EL (cell line): Measurements from ENCODE around the gene EPHA3.

Experiments
- DNase-seq: peaks from one replicate; pipeline ENCODE4 v3.0.0-alpha.2; 2016

Gene EPHA3

DNA sequence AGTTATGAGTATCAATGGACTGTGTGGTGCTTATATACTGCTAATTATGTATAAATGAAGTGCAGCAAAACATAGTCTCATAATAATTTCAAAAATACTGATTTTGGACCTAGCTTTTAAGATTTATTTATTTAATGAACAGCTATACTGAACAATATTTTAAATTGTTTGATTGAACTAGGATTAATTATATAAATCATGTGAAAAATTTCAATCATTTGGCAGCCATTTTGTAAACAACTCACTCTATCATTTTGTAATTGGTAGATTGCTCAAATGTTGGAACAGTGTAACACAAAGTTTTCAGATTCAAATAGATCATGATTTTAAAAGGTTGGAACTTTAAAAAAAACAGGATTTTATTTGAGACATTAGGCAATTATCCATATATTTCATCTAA lies 47.0 kb downstream of the EPHA3 start:
- DNase-seq = no peak

GRCh38 chr3:89155811-89156210 lies 48.4 kb downstream of the EPHA3 start:
- DNase-seq = no peak

- DNase-seq = no peak
These were observed 50.2 kb downstream of the EPHA3 start for GRCh38 chr3:89157575-89157974.

GRCh38 chr3:89159605-89160004 lies 52.2 kb downstream of the EPHA3 start:
- DNase-seq = no peak

DNA sequence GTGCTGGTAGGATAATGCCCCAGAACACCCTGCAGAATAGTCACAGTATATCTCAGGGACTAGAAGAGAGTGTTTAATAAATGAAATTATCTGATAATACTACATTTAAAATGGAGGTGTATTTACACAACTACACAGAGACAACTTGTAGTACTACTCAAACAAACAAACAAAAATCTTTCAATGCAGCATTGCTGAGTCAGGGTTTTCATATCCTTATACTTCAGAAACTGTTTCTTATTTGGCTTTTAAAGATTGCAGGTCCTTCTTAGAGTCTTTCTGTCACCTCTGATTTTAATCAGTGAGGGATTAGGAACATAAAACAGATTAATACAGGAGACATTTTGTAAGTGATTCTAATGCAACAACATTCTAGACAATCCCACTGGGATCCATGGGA lies 57.4 kb downstream of the EPHA3 start:
- no peak for DNase-seq

GRCh38 chr3:89165636-89166263 lies 58.3 kb downstream of the EPHA3 start:
- no peak for DNase-seq

DNA sequence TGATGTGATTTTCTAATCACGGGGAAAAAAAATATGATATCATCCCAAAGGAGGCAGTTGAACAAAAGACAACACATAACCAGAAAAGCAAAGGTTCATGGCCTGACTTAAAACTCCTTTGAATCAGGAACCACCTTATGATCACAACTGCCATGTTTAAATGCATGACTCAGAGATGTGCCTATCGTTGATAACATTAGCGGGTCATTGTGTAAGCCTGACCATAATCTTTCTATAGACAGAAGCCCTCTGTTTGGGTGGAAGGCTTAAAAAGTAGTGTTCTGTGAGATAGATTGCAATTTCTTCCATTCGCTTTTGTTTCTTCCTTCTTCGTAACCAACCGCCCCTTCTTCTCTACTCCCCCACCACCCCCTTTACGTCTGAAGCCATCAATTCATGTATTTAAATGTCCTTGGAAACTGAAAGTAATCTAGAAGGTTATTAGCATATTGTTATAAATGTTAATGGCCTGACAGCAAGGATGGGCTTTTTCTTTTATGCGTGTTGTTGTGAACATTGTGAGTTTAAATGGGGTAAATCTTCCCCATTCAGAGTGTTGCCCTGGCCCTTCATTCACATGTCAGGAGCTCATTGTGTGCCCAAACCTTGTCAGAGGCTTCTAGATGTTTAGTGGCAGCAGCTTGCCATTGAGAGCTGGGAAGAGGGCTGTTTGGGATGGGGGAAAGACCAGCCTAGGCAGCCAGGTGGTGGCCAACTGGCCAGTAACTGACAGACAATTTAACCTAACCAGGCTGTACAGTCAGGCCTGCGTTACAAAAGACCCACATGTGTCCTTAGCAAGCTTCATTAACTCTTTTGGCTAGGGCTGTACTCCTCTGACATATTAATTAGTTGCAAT lies 64.5 kb downstream of the EPHA3 start:
- DNase-seq = no peak

- no peak for DNase-seq
These were observed 66.1 kb downstream of the EPHA3 start for GRCh38 chr3:89173546-89173945.

GRCh38 chr3:89179355-89180001 lies 72.1 kb downstream of the EPHA3 start:
- no peak for DNase-seq

DNA sequence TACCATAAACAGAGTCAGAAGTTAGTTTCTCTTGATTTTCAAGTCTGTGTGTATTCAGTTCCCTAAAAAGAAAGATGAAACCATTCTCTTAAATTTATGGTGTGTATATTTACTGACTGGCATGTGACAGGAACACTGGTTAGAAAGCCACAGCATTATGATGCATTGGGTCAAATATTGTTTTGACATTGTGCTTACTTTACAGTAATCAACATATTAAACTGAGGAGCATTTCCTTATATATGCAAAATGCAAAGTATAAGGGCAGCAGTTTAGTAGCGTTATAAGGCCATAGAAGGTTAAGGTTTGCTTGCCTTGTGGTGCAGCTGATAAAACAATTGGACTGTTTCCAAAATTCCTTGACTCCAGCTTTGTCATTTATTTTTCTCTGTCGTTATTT lies 72.9 kb downstream of the EPHA3 start:
- DNase-seq = no peak

GRCh38 chr3:89182056-89182455 lies 74.6 kb downstream of the EPHA3 start:
- no peak for DNase-seq

DNA sequence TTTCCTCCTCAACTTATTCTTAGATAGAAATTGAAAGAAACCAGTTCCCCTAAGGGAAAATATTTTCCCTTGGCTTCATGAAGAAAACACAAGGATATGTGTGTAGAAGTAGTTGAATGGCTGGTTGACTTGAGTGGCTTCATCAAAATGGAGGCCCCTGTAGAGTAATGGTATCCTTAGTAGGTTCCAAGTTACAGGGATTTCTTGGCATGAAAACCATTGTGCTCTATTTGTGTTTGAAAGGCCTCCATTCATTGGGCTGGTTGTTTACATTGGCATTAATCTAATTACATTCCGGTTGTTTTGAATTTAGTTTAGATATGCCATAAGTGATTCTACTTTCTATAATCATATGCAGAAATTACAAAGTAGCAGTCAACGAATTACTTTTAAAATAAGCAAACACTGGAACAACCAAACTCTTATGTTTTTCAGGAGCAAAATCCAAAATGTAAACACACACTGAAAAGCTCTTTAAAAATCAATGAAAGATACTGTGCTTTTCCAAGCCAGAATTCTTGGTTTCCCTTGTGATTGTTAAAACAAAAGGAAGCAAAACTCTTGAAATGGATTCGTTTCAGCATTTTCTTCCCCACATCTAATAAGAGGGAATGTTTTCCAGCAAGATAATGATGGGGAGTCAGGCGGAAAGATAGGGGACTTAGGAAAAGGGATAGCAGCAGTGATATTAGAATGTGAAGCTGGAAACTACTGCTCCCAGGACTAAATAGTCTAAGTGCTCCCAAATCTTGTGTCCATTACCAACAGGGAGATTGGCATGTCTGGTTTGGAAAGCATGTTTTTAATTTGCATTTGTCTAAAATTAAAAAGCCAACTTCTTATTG lies 77.0 kb downstream of the EPHA3 start:
- no peak for DNase-seq

GRCh38 chr3:89186456-89186855 lies 79.0 kb downstream of the EPHA3 start:
- no peak for DNase-seq

GRCh38 chr3:89198591-89198990 lies 91.2 kb downstream of the EPHA3 start:
- DNase-seq = no peak

DNA sequence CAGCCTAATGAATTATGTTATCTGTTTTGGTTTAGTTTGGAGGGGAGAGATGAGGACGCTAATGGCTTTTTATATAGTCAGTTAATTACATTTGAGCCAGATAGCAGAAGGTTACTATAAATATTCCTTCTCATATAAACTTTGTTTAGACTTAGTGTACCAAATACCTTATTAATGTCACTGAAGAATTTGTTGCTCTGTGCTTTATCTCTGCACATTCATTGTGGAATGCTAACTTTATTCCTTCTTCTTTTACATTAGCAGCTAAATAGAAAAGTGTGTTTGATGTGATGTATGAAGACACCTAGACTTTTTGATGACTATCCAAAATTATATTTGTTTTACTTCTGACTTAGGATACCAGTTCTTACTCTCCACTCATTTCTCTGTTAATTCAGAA lies 105.2 kb downstream of the EPHA3 start:
- no peak for DNase-seq

DNA sequence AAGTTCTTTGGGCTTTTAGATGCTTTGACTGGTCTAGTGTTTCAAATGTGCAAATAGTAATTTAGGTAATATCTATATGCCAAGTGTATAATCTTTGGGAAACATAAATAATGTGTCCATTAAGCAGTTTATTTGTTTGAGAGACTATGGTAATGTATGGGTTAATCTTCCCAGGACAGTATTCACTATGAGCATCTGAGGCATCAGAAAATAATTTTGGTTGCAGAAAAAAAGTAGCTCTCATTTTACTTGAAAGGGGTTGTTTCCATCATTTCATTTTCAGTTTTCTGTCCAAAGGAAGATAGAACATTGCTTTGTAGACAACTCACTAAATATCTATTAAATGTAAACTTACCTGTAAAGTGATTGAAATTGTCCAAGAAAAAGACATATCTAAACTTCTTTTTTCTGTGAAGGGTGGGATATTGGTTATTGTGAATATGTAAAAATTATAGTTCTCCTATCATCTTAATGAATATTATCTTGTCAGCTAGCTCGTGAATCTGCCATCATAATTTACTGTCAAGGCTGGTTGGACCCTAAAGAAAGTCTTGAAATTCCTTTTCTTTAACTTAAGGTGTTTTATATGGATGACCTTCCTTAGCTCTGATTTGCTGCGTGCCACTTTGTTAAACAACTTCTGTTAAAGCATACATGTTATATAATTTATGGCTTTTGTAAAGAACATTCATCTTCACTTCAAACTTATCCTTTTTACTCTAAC lies 108.8 kb downstream of the EPHA3 start:
- DNase-seq = no peak

- DNase-seq = no peak
These were observed 109.8 kb downstream of the EPHA3 start for GRCh38 chr3:89217148-89217685.

DNA sequence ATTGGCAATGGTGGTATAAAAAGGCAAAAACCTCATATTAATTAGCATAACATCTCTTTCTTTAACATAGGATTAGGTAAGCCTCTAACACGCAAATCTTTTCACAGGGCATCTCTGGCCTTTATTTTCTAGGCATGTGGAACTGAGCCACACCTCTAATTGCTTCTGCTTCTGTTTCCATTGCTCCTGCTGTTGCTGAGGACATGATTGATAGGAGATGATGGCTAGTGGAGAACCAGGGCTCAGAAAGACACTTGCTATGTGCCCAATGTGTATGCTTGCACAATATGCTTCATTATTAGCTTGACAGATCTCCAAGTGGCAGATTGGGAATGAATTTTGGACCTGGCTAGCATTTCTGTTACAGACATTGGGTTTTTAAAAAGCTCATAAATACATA lies 114.5 kb downstream of the EPHA3 start:
- DNase-seq = no peak

- DNase-seq = no peak
These were observed 115.8 kb downstream of the EPHA3 start for GRCh38 chr3:89223188-89223587.

DNA sequence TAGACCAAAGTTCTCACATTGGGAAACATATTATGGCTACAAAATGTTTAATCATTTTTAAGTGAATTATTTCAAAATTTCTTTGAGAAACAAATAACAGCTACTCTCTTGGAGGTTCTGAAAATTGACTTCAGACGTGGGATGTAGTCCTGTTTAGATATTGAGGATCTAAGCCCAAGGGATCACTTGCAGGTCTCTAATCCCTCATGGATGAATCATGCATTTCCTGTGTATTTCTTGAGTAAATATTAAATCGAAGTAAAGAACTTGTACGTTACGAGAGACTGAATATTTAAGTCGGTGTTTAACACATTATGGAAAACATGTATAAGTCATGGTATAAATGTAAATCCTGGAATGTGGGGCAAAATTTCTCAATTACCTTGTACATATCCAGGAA lies 119.8 kb downstream of the EPHA3 start:
- DNase-seq = no peak

GRCh38 chr3:89227634-89228033 lies 120.2 kb downstream of the EPHA3 start:
- DNase-seq = no peak

DNA sequence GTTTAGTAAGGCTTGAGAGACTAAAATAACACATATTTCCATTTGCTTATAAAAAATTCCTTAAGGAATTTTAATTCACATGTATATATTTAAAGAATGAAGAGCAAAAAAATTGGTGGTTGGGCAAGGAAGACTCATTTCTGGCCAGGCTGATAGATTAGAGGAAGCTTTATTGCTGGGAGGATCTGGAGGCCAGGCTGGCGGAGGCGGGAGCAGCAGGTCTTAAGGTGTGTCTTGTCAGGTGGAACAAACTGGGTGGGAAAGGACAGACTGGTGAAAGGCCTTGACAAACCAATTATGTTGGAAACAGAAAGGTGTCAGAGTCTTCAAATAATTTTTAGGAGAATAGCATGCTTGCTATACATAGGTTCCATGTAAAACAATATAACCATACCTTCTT lies 124.7 kb downstream of the EPHA3 start:
- no peak for DNase-seq
